ENCODE measurements around the gene RSPH6A. TPM values are rescaled to one million over a fixed set of nuclear protein-coding genes. Genes with fewer than 3 reads are reported as not detected.
A peak's percentile ranks its signal among the peaks of the same experiment; 100 is the strongest.

RSPH6A gene
- total and polyA plus RNA-seq, 2 of the 13 experiments (the other 11 are each of a cell fraction or from before 2014, with no cell fraction given) = 0.07 TPM; not detected in 1

- TF ChIP-seq, protein P1, sequence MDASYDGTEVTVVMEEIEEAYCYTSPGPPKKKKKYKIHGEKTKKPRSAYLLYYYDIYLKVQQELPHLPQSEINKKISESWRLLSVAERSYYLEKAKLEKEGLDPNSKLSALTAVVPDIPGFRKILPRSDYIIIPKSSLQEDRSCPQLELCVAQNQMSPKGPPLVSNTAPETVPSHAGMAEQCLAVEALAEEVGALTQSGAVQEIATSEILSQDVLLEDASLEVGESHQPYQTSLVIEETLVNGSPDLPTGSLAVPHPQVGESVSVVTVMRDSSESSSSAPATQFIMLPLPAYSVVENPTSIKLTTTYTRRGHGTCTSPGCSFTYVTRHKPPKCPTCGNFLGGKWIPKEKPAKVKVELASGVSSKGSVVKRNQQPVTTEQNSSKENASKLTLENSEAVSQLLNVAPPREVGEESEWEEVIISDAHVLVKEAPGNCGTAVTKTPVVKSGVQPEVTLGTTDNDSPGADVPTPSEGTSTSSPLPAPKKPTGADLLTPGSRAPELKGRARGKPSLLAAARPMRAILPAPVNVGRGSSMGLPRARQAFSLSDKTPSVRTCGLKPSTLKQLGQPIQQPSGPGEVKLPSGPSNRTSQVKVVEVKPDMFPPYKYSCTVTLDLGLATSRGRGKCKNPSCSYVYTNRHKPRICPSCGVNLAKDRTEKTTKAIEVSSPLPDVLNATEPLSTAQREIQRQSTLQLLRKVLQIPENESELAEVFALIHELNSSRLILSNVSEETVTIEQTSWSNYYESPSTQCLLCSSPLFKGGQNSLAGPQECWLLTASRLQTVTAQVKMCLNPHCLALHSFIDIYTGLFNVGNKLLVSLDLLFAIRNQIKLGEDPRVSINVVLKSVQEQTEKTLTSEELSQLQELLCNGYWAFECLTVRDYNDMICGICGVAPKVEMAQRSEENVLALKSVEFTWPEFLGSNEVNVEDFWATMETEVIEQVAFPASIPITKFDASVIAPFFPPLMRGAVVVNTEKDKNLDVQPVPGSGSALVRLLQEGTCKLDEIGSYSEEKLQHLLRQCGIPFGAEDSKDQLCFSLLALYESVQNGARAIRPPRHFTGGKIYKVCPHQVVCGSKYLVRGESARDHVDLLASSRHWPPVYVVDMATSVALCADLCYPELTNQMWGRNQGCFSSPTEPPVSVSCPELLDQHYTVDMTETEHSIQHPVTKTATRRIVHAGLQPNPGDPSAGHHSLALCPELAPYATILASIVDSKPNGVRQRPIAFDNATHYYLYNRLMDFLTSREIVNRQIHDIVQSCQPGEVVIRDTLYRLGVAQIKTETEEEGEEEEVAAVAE (CRISPR knock-in tag; IDR thresholded peaks at IDR 0.05; ENCODE audit: borderline replicate concordance) = peak; percentile 69; the same call in 1 of the 2 replicates
- TF ChIP-seq, protein P2, sequence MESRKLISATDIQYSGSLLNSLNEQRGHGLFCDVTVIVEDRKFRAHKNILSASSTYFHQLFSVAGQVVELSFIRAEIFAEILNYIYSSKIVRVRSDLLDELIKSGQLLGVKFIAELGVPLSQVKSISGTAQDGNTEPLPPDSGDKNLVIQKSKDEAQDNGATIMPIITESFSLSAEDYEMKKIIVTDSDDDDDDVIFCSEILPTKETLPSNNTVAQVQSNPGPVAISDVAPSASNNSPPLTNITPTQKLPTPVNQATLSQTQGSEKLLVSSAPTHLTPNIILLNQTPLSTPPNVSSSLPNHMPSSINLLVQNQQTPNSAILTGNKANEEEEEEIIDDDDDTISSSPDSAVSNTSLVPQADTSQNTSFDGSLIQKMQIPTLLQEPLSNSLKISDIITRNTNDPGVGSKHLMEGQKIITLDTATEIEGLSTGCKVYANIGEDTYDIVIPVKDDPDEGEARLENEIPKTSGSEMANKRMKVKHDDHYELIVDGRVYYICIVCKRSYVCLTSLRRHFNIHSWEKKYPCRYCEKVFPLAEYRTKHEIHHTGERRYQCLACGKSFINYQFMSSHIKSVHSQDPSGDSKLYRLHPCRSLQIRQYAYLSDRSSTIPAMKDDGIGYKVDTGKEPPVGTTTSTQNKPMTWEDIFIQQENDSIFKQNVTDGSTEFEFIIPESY (CRISPR knock-in tag; IDR thresholded peaks at IDR 0.05) = 0 out of 2 replicates have a peak, but pooled peaks have one; percentile 22
- TF ChIP-seq, protein P3, sequence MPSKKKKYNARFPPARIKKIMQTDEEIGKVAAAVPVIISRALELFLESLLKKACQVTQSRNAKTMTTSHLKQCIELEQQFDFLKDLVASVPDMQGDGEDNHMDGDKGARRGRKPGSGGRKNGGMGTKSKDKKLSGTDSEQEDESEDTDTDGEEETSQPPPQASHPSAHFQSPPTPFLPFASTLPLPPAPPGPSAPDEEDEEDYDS (CRISPR knock-in tag; IDR thresholded peaks at IDR 0.05) = peak; percentile 78
- no peak; the same call in 1 of the 2 replicates for TF ChIP-seq CEBPG (CRISPR knock-in tag; IDR thresholded peaks at IDR 0.05)
- TF ChIP-seq HES4 (CRISPR knock-in tag; IDR thresholded peaks at IDR 0.05; ENCODE audit: borderline replicate concordance) = no peak
- no peak for TF ChIP-seq KIAA2018 (CRISPR knock-in tag; IDR thresholded peaks at IDR 0.05; ENCODE audit: borderline replicate concordance)
- TF ChIP-seq, protein P4, sequence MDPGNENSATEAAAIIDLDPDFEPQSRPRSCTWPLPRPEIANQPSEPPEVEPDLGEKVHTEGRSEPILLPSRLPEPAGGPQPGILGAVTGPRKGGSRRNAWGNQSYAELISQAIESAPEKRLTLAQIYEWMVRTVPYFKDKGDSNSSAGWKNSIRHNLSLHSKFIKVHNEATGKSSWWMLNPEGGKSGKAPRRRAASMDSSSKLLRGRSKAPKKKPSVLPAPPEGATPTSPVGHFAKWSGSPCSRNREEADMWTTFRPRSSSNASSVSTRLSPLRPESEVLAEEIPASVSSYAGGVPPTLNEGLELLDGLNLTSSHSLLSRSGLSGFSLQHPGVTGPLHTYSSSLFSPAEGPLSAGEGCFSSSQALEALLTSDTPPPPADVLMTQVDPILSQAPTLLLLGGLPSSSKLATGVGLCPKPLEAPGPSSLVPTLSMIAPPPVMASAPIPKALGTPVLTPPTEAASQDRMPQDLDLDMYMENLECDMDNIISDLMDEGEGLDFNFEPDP (CRISPR knock-in tag; conservative IDR thresholded peaks at IDR 0.05) = no peak
- TF ChIP-seq HDAC1 (CRISPR knock-in tag; IDR thresholded peaks at IDR 0.05) = 0 out of 2 replicates have a peak, but pooled peaks have one; percentile 11
- no peak for TF ChIP-seq RNF2 (conservative IDR thresholded peaks at IDR 0.05; ENCODE audit: low read depth)
- TF ChIP-seq ZBTB21 (CRISPR knock-in tag; IDR thresholded peaks at IDR 0.05) = no peak
- no peak for TF ChIP-seq ZNF3 (CRISPR knock-in tag; IDR thresholded peaks at IDR 0.05)
Observed at GRCh38 chr19:45862564-45863334, 47.6 kb upstream of the RSPH6A start, which contains the start of gene SYMPK (continued).

Measured in HepG2 (cell line).